ENCODE results near the gene SP9. TPM values are rescaled to one million over a fixed set of nuclear protein-coding genes. Genes with fewer than 3 reads are reported as not detected.

The SP9 gene
- total RNA-seq, 1 experiment from 2014 or later: not detected

DNA sequence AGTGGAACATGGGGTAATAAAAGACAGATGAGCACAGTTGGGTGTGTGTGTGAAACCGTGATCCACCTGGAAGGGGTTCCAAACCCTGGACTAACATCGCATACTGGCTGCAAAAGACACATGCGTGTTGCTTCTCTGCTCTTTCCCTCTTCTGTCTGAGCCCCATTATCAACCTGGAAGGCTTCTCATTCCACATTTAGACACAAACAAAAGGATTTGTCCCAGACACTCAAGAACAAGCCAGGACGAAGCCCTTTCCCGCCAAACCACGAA is 7.0 kb upstream of the SP9 start:
- Histone ChIP-seq H3K79me1 (ENCODE audit: insufficient read depth, low read depth, low read length, poor library complexity, severe bottlenecking) (no peaks in the 10 kb centered on the region), H3K18ac (ENCODE audit: insufficient read length, low read depth, low read length) (no peak overlapping the region), H3K4me2 (ENCODE audit: insufficient read depth, insufficient read length, low read length) (peak overlapping the region; percentile 50), H4K5ac (ENCODE audit: insufficient read length, low read depth, low read length) (no peak overlapping the region), H2BK12ac (ENCODE audit: insufficient read length, low read depth, low read length) (no peak overlapping the region), H2BK20ac (ENCODE audit: low read depth, low read length, poor library complexity, severe bottlenecking) (no peak overlapping the region), H3K9ac (ENCODE audit: extremely low read depth, insufficient read length, low read length) (no peak overlapping the region), H3K23ac (ENCODE audit: insufficient read length, low read depth, low read length) (no peak overlapping the region), H3K27me3 (ENCODE audit: insufficient read depth, low read length) (peaks cover 67% of the 10 kb centered on the region), H3K4ac (ENCODE audit: low read depth, low read length) (no peak overlapping the region), H2BK5ac (ENCODE audit: insufficient read length, low read length) (no peak overlapping the region), H2AFZ (ENCODE audit: low read length) (no peak overlapping the region), H3K56ac (ENCODE audit: insufficient read length, low read depth, low read length) (no peak overlapping the region), H3K4me1 (ENCODE audit: insufficient read depth, low read length) (peaks cover 3% of the 10 kb centered on the region; the same call in 1 of the 2 replicates), H4K91ac (ENCODE audit: insufficient read length, low read depth, low read length) (no peak overlapping the region), H4K20me1 (ENCODE audit: control insufficient read depth, insufficient read depth, insufficient read length) (no peaks in the 10 kb centered on the region), H3K23me2 (ENCODE audit: insufficient read length, low read depth, low read length, poor library complexity, severe bottlenecking) (peaks cover 25% of the 10 kb centered on the region), H3K79me2 (ENCODE audit: insufficient read depth, low read length) (no peaks in the 10 kb centered on the region), H3K27ac (ENCODE audit: insufficient read length, low read depth, low read length) (no peak overlapping the region), H3K9me3 (ENCODE audit: control insufficient read depth, low read depth, low read length) (no peaks in the 10 kb centered on the region), H3K14ac (ENCODE audit: insufficient read depth, low read length) (no peak overlapping the region; the same call in 1 of the 2 replicates), H2BK120ac (ENCODE audit: low read depth, low read length, poor library complexity, severe bottlenecking) (no peak overlapping the region), H4K8ac (replicated peaks; ENCODE audit: insufficient read length, low read depth, low read length) (no peak overlapping the region), H2BK15ac (ENCODE audit: low read depth, low read length) (no peak overlapping the region), H2AK5ac (ENCODE audit: insufficient read length, low read length) (no peak overlapping the region), H3T11ph (ENCODE audit: low read length) (no peak overlapping the region)
- WGBS (ENCODE audit: extremely low coverage, insufficient read length, low lambda C conversion rate): no CpG with 5 or more reads among the region's 6 CpGs
- DNase-seq: no peak
- H3K27me3 Mint-ChIP-seq (ENCODE audit: low read depth): peaks cover 98% of the 10 kb centered on the region
- H3K9me3 Mint-ChIP-seq: peaks cover 3 to 7% of the 10 kb centered on the region in 2 experiments; a peak in 2 of 5 replicates
- peaks cover 46 to 55% of the 10 kb centered on the region in 2 experiments for H3K4me1 Mint-ChIP-seq
- peaks cover 0 to 2% (median 0%) of the 10 kb centered on the region in 3 experiments; a peak in 1 of 7 replicates for H3K36me3 Mint-ChIP-seq (ENCODE audit: insufficient read depth in 1 of 3, low read depth in 3 of 3)
- TF ChIP-seq CTCF (conservative IDR thresholded peaks at IDR 0.05): no peak
- H3K4me3 Mint-ChIP-seq: peak overlapping the region; percentile 19 to 94; a peak in 3 of 5 replicates
- no peak overlapping the region for H3K27ac Mint-ChIP-seq
